Prostate gland (tissue), 2 donors: Measurements from ENCODE around the gene GPR179. TPM values are rescaled to one million over a fixed set of nuclear protein-coding genes. Genes with fewer than 3 reads are reported as not detected.

Experiments used
- DNase-seq: peaks from one replicate; pipeline ENCODE4 v3.0.0-alpha.2; 2019; ENCODE audit warnings: low spot score
- H3K27ac ChIP-seq, 2 donors: fragments of 200-600 bp; sonication (generic); 2 replicates each; pipeline ENCODE4 v1.5.1; 2017 to 2019
- H3K27me3 ChIP-seq: fragments of 200-600 bp; sonication (generic); replicated peaks from 2 replicates; pipeline ENCODE4 v1.5.1; 2019; ENCODE audit not compliant: insufficient read depth
- H3K36me3 ChIP-seq, 2 donors: fragments of 200-600 bp; sonication (generic); 1 replicate in 1 of 2; 2 replicates in 1 of 2; pipeline versions ENCODE4 v1.5.1 to v1.8.1; 2017 to 2019
- H3K4me1 ChIP-seq: fragments of 200-600 bp; sonication (generic); replicated peaks from 2 replicates; pipeline ENCODE4 v1.5.1; 2019
- H3K4me3 ChIP-seq, 2 donors: fragments of 200-600 bp; sonication (generic); 2 replicates each; pipeline ENCODE4 v1.5.1; 2017 to 2019
- H3K9me3 ChIP-seq: fragments of 200-600 bp; sonication (generic); 2 replicates; pipeline ENCODE4 v1.5.1; 2017
- POLR2A ChIP-seq: fragments of 450-650 bp; IDR thresholded peaks from one replicate; pipeline ENCODE4 v1.6.1; 2016; ENCODE audit warnings: antibody characterized with exemption, mild to moderate bottlenecking
- POLR2AphosphoS5 ChIP-seq: sonication (generic); formaldehyde crosslinking; IDR thresholded peaks from one replicate; pipeline ENCODE4 v1.6.1; 2017; ENCODE audit warnings: antibody characterized with exemption
- WGBS: methylation state at CpG from one replicate; pipeline ENCODE4 v1.1.5; 2018; 5-methylcytosine and 5-hydroxymethylcytosine counted together
- intact Hi-C: fragments of 100-400 bp; cut with DNase I; formaldehyde crosslinking; loops from one replicate; pipeline ENCODE4 v1.14.2; 2022
- total RNA-seq, 2 donors: library from RNA; depleted of rRNA; stranded (reverse); fragments of >200 nt; gene quantifications; one replicate each; pipeline ENCODE4 v1.1.0, GENCODE V29; 2016
- TF ChIP-seq, protein P1 (sequence below), 4 experiments: fragments of 200-600 bp in 2 of 4; fragments of 450-650 bp in 2 of 4; sonication (generic) in 2 of 4; IDR thresholded peaks; 1 replicate in 3 of 4; 2 replicates in 1 of 4; pipeline ENCODE4 v1.5.1; 2016 to 2019; ENCODE audit warnings: antibody characterized with exemption in 4 of 4, mild to moderate bottlenecking in 2 of 4, moderate library complexity in 2 of 4

Gene GPR179
- total RNA-seq, 2 donors from 2014 or later = 0.14 to 0.40 TPM

GRCh38 chr17:38351412-38352222 lies 7.9 kb upstream of the GPR179 start, which contains the start of gene SOCS7:
Gene SOCS7 (plus strand): TSS chr17:38351844. CDS start chr17:38352053, 209 bp downstream.
- TF ChIP-seq POLR2A (peak; percentile 77), POLR2AphosphoS5 (peak; percentile 81)
- TF ChIP-seq, protein P1, sequence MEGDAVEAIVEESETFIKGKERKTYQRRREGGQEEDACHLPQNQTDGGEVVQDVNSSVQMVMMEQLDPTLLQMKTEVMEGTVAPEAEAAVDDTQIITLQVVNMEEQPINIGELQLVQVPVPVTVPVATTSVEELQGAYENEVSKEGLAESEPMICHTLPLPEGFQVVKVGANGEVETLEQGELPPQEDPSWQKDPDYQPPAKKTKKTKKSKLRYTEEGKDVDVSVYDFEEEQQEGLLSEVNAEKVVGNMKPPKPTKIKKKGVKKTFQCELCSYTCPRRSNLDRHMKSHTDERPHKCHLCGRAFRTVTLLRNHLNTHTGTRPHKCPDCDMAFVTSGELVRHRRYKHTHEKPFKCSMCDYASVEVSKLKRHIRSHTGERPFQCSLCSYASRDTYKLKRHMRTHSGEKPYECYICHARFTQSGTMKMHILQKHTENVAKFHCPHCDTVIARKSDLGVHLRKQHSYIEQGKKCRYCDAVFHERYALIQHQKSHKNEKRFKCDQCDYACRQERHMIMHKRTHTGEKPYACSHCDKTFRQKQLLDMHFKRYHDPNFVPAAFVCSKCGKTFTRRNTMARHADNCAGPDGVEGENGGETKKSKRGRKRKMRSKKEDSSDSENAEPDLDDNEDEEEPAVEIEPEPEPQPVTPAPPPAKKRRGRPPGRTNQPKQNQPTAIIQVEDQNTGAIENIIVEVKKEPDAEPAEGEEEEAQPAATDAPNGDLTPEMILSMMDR (IDR thresholded peaks at IDR 0.05) = peak in 1 of 4 experiments; percentile 32
- Histone ChIP-seq H3K4me3 (peak within 1 kb of the TSS; percentile 86 to 96), H3K27ac (peak within 1 kb of the TSS; percentile 75 to 89), H3K36me3 (no peaks in the 10 kb centered on the region), H3K27me3 (no peaks in the 10 kb centered on the region), H3K4me1 (peaks cover 11% of the 10 kb centered on the region), H3K9me3 (no peaks in the 10 kb centered on the region)
- peak; percentile 90 for DNase-seq
- intact Hi-C loops = loop anchor here (10.0 kb wide), 1 partner anchor 133 kb away; no protein-coding TSS in a partner anchor
- 14% methylated on average over 40 of the region's 84 CpGs for WGBS

GRCh38 chr17:38350035-38350434 lies 6.3 kb upstream of the GPR179 start:
- Histone ChIP-seq H3K9me3 (no peaks in the 10 kb centered on the region), H3K4me3 (no peak overlapping the region), H3K27me3 (no peaks in the 10 kb centered on the region), H3K36me3 (no peaks in the 10 kb centered on the region), H3K27ac (no peak overlapping the region), H3K4me1 (peaks cover 11% of the 10 kb centered on the region)
- TF ChIP-seq, protein P1 (IDR thresholded peaks at IDR 0.05) = no peak
- no peak for TF ChIP-seq POLR2A
- TF ChIP-seq POLR2AphosphoS5 = no peak
- intact Hi-C loops = loop anchor here (10.0 kb wide), 1 partner anchor 135 kb away; no protein-coding TSS in a partner anchor
- 98% methylated on average over 2 of the region's 2 CpGs for WGBS
- no peak for DNase-seq

DNA sequence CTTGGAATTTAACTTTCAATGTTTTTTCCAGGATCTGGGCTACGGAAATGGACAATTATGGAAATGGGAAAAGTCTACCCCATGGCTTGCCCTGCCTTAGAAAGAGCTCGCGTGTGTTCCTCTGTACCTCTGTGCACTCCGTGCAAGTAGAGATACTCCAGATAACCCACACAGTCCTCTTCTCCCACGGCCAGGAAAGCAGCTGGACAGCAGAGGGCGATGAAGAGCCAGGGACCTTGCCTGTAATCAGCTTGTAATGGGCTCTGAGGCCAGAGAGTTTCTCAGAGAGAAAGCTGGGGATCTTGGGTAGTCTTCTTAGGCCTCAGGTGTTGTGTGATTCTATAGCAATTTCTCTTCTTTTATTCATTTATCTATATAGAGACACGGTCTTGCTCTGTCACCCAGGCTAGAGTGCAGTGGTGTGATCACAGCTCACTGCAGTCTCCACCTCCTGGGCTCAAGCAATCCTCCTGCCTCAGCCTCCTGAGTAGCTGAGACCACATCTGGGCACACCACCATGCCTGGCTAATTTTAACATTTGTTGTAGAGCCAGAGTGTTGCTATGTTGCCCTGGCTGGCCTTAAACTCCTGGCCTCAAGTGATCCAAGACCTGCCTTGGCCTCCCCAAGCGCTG lies 5.5 kb upstream of the GPR179 start:
- TF ChIP-seq, protein P1 (IDR thresholded peaks at IDR 0.05) = peak; percentile 69 to 93 (median 90)
- TF ChIP-seq POLR2A (no peak), POLR2AphosphoS5 (peak; percentile 70)
- intact Hi-C loops = loop anchor here (1.0 kb wide), 1 partner anchor 65 kb away; no protein-coding TSS in a partner anchor
- Histone ChIP-seq H3K4me3 (no peak overlapping the region), H3K27ac (no peak overlapping the region), H3K4me1 (peaks cover 11% of the 10 kb centered on the region), H3K9me3 (no peaks in the 10 kb centered on the region), H3K36me3 (no peaks in the 10 kb centered on the region), H3K27me3 (no peaks in the 10 kb centered on the region)
- 15% methylated on average over 8 of the region's 8 CpGs for WGBS
- peak; percentile 84 for DNase-seq

GRCh38 chr17:38345743-38346142 lies 2.0 kb upstream of the GPR179 start:
- intact Hi-C loops = no loop called here
- no peaks in the 10 kb centered on the region for H3K4me1 ChIP-seq
- no peaks in the 10 kb centered on the region for H3K36me3 ChIP-seq
- no peak for DNase-seq
- H3K27ac ChIP-seq = no peak overlapping the region
- TF ChIP-seq POLR2A (no peak), POLR2AphosphoS5 (no peak)
- TF ChIP-seq, protein P1 (IDR thresholded peaks at IDR 0.05) = no peak
- H3K9me3 ChIP-seq = no peaks in the 10 kb centered on the region
- H3K27me3 ChIP-seq = no peaks in the 10 kb centered on the region
- no peak overlapping the region for H3K4me3 ChIP-seq
- 96% methylated on average over 7 of the region's 7 CpGs for WGBS
